Activated T-helper 17 cell treated with anti-CD3 and anti-CD28 coated beads, Interleukin-2, amount 50 U/mL, for 72 hours (primary cell): ENCODE measurements around the gene CLCA1. TPM values are rescaled to one million over a fixed set of nuclear protein-coding genes. Genes with fewer than 3 reads are reported as not detected.

Experiments
- ATAC-seq: fragments of 150-1000 bp; cut with Tn5 transposase; replicated peaks from 2 replicates; pipeline ENCODE4 v1.10.0; 2021; ENCODE audit warnings: mild to moderate bottlenecking, moderate library complexity
- H3K27ac Mint-ChIP-seq: one replicate; pipeline ENCODE4 v1.8.0; 2022; ENCODE audit warnings: mixed read lengths
- H3K27me3 Mint-ChIP-seq: one replicate; pipeline ENCODE4 v1.8.0; 2022; ENCODE audit warnings: mixed read lengths
- H3K36me3 Mint-ChIP-seq: one replicate; pipeline ENCODE4 v1.8.0; 2022; ENCODE audit warnings: low read depth, mild to moderate bottlenecking, mixed read lengths
- H3K4me1 Mint-ChIP-seq: one replicate; pipeline ENCODE4 v1.8.0; 2022; ENCODE audit warnings: mixed read lengths
- H3K4me3 Mint-ChIP-seq: one replicate; pipeline ENCODE4 v1.8.0; 2022; ENCODE audit warnings: mild to moderate bottlenecking, mixed read lengths
- H3K9me3 Mint-ChIP-seq: one replicate; pipeline ENCODE4 v1.8.0; 2022; ENCODE audit warnings: mixed read lengths
- total RNA-seq, 2 donors: library from RNA; stranded (reverse); gene quantifications; one replicate each; pipeline ENCODE4 v1.2.3, GENCODE V29; 2022

Gene CLCA1
- total RNA-seq, 2 donors from 2014 or later, result not detected

- no peaks in the 10 kb centered on the region for H3K36me3 Mint-ChIP-seq
Observed at GRCh38 chr1:86504895-86505563, 36.3 kb downstream of the CLCA1 start.

DNA sequence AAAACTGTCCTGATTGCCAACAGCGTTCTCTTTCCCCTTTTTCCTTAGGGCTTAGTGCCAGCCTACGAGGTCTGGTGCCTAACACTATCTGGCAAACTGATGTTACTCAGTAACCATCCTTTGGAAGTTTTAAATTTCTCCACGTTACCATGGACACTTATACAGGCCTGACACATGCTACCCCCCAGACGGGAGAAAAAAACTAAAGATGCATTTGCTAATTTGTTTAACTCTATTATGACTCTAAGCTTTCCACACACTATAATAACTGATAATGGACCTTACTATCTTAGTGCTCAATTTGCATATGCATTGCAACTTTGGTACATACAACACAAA lies 36.8 kb downstream of the CLCA1 start:
- H3K4me3 Mint-ChIP-seq, result no peak overlapping the region
- no peak for ATAC-seq
- H3K27me3 Mint-ChIP-seq, result peaks cover 3% of the 10 kb centered on the region
- no peaks in the 10 kb centered on the region for H3K36me3 Mint-ChIP-seq
- no peaks in the 10 kb centered on the region for H3K9me3 Mint-ChIP-seq
- H3K27ac Mint-ChIP-seq, result no peak overlapping the region
- peaks cover 4% of the 10 kb centered on the region for H3K4me1 Mint-ChIP-seq

More at GRCh38 chr1:86504895-86505563, 36.3 kb downstream of the CLCA1 start:
- ATAC-seq, result no peak
- Mint-ChIP-seq H3K9me3 (no peaks in the 10 kb centered on the region), H3K27me3 (peaks cover 3% of the 10 kb centered on the region), H3K4me3 (no peak overlapping the region), H3K4me1 (peaks cover 4% of the 10 kb centered on the region), H3K27ac (no peak overlapping the region)

DNA sequence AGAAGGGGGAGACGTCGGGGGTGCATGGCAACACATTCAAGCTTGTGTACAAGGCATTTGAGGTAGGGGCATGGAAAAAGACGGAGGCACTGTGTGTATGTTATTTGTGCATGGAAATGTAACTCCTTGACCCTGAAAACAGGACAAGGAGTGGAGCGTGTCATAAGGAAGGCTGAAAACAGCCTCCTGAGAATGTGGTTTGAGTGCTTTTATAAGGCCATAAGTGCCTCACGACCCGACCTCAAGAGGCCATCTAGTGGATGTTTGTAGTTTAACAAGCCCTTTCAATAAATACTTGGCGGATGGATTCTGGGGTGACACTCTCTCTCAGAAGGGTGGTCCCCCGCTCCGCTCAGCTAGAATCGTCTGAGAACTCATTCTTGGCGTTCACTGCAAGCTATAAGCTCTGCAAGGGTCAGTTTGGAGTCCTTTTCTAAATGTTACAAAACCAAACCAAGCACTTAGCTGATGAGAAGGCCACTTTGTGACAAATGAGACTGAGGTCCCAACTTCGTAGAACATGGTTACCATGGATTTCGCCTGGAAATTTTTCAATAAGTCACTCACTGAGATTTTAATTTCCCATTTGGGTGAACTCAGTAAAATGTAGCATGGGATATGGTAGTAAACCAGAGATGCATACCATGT lies 39.3 kb downstream of the CLCA1 start:
- no peak overlapping the region for H3K4me3 Mint-ChIP-seq
- H3K36me3 Mint-ChIP-seq, result no peaks in the 10 kb centered on the region
- H3K4me1 Mint-ChIP-seq, result no peaks in the 10 kb centered on the region
- H3K9me3 Mint-ChIP-seq, result no peaks in the 10 kb centered on the region
- no peak for ATAC-seq
- H3K27ac Mint-ChIP-seq, result no peak overlapping the region
- peaks cover 3% of the 10 kb centered on the region for H3K27me3 Mint-ChIP-seq

DNA sequence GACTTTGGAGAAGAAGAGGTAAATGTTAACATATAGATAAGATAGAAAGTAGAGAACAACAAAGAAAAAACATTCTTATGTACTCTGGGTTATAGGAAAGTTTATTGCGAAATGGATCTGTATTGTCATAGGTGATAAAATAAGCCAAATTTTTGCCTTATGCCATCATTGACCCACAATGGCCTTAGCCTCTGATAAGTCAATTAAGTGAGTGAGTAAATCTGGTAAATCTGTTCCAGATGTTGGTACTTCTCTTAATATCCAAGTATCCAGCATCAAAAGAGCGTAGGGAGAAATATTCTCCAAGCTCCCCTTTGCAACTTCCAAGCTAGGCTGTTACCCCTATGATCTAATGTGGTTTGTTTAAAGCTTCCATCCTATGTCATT lies 39.8 kb downstream of the CLCA1 start:
- H3K9me3 Mint-ChIP-seq, result no peaks in the 10 kb centered on the region
- no peaks in the 10 kb centered on the region for H3K4me1 Mint-ChIP-seq
- no peaks in the 10 kb centered on the region for H3K36me3 Mint-ChIP-seq
- H3K27me3 Mint-ChIP-seq, result peaks cover 3% of the 10 kb centered on the region
- ATAC-seq, result no peak
- H3K27ac Mint-ChIP-seq, result no peak overlapping the region
- H3K4me3 Mint-ChIP-seq, result no peak overlapping the region

GRCh38 chr1:86515597-86515996 lies 46.9 kb downstream of the CLCA1 start:
- H3K4me1 Mint-ChIP-seq, result no peaks in the 10 kb centered on the region
- no peaks in the 10 kb centered on the region for H3K36me3 Mint-ChIP-seq
- no peaks in the 10 kb centered on the region for H3K27me3 Mint-ChIP-seq
- no peak for ATAC-seq
- no peaks in the 10 kb centered on the region for H3K9me3 Mint-ChIP-seq
- H3K27ac Mint-ChIP-seq, result no peak overlapping the region
- no peak overlapping the region for H3K4me3 Mint-ChIP-seq

DNA sequence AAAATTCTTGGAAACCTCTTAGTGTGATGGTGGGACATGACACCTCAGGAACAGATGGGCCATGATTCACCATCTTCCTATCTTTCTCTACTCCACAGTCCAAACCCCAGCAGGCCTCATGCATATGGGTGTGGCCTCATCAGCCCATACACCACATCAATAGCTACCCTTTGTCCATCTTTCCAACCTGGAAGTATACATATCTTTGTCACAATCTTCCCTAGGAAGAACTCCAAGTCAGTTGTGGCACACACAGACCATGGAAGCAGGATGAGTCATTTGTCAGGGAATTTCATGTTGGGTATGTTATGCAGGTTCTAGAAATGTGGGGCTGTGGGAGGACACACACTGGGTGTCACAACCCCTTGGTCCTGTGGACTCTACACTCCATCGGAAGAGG lies 47.6 kb downstream of the CLCA1 start:
- Mint-ChIP-seq H3K36me3 (no peaks in the 10 kb centered on the region), H3K27me3 (no peaks in the 10 kb centered on the region), H3K4me1 (no peaks in the 10 kb centered on the region), H3K9me3 (no peaks in the 10 kb centered on the region), H3K27ac (no peak overlapping the region), H3K4me3 (no peak overlapping the region)
- no peak for ATAC-seq

DNA sequence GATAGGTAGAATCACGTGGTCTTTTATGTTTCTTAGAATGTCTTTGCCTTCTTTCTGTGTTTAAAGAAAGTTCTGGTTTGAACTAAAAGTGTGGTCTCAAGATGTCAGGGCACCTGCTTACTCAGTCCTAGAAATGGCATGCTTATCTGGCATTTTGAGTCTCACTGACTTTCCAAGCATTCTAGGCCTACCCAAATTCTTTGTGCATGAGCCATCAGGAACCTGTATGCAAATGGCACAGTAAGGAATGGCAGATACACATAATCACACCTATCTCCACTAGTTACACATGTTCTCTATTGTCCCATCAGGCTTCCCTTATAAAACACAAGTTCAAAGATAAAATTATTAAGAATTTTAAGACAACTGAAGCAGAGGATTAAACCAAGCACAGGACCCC lies 48.6 kb downstream of the CLCA1 start:
- H3K27ac Mint-ChIP-seq, result no peak overlapping the region
- H3K9me3 Mint-ChIP-seq, result no peaks in the 10 kb centered on the region
- no peak for ATAC-seq
- no peaks in the 10 kb centered on the region for H3K4me1 Mint-ChIP-seq
- H3K27me3 Mint-ChIP-seq, result no peaks in the 10 kb centered on the region
- H3K36me3 Mint-ChIP-seq, result no peaks in the 10 kb centered on the region
- H3K4me3 Mint-ChIP-seq, result no peak overlapping the region

DNA sequence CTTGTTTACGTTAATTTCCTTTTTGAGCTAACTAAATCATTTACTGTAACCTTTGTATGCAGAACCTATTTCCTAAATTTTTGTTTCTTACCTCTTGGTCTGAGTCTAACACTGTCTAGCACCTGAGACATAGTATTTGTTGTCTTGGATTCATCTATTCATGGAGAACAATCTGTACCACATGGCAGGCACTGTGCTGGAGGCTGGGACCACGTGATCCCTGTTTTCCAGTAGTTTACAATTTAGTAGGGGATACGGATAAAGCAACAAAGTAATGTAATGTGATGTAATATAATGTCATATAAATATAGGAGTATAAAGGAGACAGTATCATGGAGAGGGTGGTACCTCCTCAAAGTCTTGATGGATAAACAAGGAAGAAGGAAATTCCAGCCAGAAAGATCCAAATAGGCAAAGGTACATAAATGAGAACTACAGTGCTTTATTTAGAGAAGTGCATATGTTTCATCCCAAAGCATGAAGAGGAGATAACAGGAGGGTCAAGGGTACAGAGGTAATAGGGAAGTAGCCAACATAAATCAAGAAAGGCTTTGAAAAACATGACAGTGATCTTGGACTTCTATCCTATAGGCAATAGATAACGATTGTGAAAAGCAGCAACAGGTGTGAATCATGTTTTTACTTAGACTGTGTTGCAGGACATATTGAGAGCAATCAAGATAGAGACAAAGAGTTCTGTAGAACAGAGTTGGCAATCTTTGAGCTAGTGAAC lies 52.2 kb downstream of the CLCA1 start:
- ATAC-seq, result no peak
- no peak overlapping the region for H3K4me3 Mint-ChIP-seq
- H3K27ac Mint-ChIP-seq, result no peak overlapping the region
- no peaks in the 10 kb centered on the region for H3K36me3 Mint-ChIP-seq
- no peaks in the 10 kb centered on the region for H3K27me3 Mint-ChIP-seq
- H3K4me1 Mint-ChIP-seq, result no peaks in the 10 kb centered on the region
- H3K9me3 Mint-ChIP-seq, result no peaks in the 10 kb centered on the region

GRCh38 chr1:86521522-86521891 lies 52.8 kb downstream of the CLCA1 start:
- Mint-ChIP-seq H3K27ac (no peak overlapping the region), H3K27me3 (no peaks in the 10 kb centered on the region), H3K9me3 (no peaks in the 10 kb centered on the region), H3K36me3 (no peaks in the 10 kb centered on the region), H3K4me1 (no peaks in the 10 kb centered on the region), H3K4me3 (no peak overlapping the region)
- no peak for ATAC-seq

GRCh38 chr1:86522240-86522639 lies 53.5 kb downstream of the CLCA1 start:
- H3K4me3 Mint-ChIP-seq, result no peak overlapping the region
- no peaks in the 10 kb centered on the region for H3K27me3 Mint-ChIP-seq
- H3K36me3 Mint-ChIP-seq, result no peaks in the 10 kb centered on the region
- no peaks in the 10 kb centered on the region for H3K9me3 Mint-ChIP-seq
- H3K4me1 Mint-ChIP-seq, result no peaks in the 10 kb centered on the region
- ATAC-seq, result no peak
- H3K27ac Mint-ChIP-seq, result no peak overlapping the region

GRCh38 chr1:86523670-86524354 lies 55.1 kb downstream of the CLCA1 start:
- no peak for ATAC-seq
- Mint-ChIP-seq H3K27me3 (no peaks in the 10 kb centered on the region), H3K36me3 (no peaks in the 10 kb centered on the region), H3K27ac (no peak overlapping the region), H3K4me1 (no peaks in the 10 kb centered on the region), H3K4me3 (no peak overlapping the region), H3K9me3 (no peaks in the 10 kb centered on the region)

DNA sequence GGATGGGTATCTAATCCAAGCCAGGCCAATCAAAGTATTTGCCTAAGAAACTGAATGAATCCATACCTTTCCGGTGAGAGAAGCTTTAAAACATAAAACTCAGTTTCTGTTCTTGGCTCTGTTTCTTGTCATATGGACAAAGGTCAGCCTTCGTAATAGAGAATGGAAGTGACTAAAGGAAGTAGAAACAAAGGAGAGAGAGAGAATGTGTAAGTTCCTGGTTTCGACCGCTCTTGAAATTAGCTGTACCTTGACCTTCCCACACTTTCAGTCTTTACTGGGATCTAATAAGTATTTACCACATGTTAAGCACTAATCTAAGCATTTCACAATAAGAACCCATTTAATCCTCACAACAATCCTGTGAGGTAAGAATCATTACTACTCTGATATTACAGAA lies 58.6 kb downstream of the CLCA1 start:
- ATAC-seq, result no peak
- Mint-ChIP-seq H3K27me3 (no peaks in the 10 kb centered on the region), H3K9me3 (no peaks in the 10 kb centered on the region), H3K36me3 (no peaks in the 10 kb centered on the region), H3K4me3 (no peak overlapping the region), H3K27ac (no peak overlapping the region), H3K4me1 (no peaks in the 10 kb centered on the region)

DNA sequence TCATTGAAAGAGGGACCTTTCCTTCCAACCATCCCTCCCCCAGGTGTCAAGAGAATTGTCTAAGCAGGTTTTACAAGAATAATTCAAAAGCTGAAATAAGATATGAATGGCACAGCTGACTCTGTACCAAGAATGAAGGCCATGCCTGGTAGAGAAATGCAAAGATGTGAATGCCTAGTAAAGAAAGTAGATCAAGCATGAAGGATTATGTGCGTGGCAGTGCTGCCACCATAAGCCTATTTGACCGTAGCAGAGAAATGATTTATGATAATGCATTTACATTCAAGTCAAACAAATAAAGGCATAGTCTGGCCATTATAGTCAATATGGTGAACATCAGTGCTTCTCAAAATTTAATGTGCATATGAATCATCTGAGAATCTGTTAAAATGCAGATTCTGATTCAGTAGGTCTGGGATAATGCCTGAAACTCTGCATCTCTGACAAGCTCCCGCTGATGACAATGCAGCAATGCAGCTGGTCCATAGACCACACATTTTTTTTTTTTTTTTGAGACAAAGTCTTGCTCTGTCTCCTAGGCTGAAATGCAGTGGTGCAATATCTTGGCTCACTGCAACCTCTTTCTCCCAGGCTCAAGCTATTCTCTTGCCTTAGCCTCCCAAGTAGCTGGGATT lies 61.6 kb downstream of the CLCA1 start:
- H3K4me1 Mint-ChIP-seq, result no peaks in the 10 kb centered on the region
- H3K4me3 Mint-ChIP-seq, result no peak overlapping the region
- no peak overlapping the region for H3K27ac Mint-ChIP-seq
- no peak for ATAC-seq
- H3K27me3 Mint-ChIP-seq, result peaks cover 7% of the 10 kb centered on the region
- no peaks in the 10 kb centered on the region for H3K9me3 Mint-ChIP-seq
- no peaks in the 10 kb centered on the region for H3K36me3 Mint-ChIP-seq

DNA sequence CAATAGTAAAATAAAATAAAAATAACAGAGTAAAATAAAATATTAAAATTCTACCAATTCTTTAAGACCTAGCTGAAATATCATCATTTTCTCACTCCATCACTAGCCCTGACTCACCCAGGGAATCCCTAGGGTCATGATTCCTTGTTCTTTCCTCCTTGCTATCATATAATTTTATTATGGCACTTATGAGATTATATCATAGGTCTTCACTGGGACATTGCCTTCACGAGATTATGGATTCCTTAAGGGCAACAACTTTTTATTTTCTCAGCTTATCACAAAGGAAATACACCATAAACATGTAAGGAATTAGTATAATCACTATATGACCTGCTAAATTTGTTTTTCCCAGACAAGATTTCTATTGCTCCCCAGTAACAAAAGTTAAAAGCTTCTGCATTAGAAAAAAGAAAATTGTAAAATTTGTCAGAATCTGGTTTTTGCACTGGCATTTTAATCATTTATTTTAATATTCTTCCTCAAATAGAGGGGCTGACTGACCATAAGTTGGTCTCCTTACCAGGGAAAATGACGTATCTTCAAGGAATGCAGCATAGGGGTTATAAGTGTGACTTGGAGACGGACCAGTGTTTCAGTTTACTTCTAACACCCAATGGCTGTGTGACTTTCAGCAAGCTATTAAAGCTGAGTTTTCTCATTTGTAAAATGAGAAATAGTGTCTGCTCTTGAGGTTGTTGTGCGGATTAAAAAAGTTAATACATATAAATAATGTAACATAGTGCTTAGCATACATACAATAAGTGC lies 69.4 kb downstream of the CLCA1 start:
- Mint-ChIP-seq H3K36me3 (no peaks in the 10 kb centered on the region), H3K4me3 (no peak overlapping the region), H3K9me3 (no peaks in the 10 kb centered on the region), H3K4me1 (no peaks in the 10 kb centered on the region), H3K27ac (no peak overlapping the region), H3K27me3 (peaks cover 31% of the 10 kb centered on the region)
- ATAC-seq, result no peak
